Suprapubic skin (tissue), 3 donors: ENCODE results near the gene TBL1X.

Source experiments
- EP300 ChIP-seq: sonication (generic); formaldehyde crosslinking; IDR thresholded peaks from one replicate; pipeline ENCODE4 v1.6.1; 2017; ENCODE audit warnings: antibody characterized with exemption
- TF ChIP-seq, protein P1 (sequence below), 2 donors: fragments of 200-600 bp in 1 of 2; fragments of 450-650 bp in 1 of 2; sonication (generic) in 1 of 2; IDR thresholded peaks; one replicate each; pipeline ENCODE4 v1.5.1; 2016 to 2019; ENCODE audit warnings: antibody characterized with exemption in 2 of 2, mild to moderate bottlenecking in 1 of 2, moderate library complexity in 1 of 2

DNA sequence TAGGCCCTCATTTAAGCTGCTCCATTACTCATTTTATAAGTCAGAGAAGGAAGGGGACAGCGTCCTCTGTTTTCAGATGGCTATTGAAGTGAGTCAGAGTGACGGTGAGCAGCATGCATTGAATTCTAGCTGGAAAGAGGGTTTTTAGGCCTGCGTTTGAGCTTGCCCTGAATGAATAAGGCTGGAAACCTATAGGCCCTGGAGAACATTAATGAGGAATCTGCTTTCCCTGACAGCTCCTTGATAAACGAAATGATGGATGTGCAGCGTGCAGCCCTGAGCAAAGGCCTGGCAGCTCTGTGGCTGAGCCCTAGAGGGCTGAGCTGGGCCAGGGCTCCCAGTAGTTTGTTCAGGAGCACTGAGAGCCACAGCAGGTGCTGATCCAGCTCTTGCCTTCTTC, 33.4 kb downstream of the TBL1X start:
- TF ChIP-seq, protein P1, sequence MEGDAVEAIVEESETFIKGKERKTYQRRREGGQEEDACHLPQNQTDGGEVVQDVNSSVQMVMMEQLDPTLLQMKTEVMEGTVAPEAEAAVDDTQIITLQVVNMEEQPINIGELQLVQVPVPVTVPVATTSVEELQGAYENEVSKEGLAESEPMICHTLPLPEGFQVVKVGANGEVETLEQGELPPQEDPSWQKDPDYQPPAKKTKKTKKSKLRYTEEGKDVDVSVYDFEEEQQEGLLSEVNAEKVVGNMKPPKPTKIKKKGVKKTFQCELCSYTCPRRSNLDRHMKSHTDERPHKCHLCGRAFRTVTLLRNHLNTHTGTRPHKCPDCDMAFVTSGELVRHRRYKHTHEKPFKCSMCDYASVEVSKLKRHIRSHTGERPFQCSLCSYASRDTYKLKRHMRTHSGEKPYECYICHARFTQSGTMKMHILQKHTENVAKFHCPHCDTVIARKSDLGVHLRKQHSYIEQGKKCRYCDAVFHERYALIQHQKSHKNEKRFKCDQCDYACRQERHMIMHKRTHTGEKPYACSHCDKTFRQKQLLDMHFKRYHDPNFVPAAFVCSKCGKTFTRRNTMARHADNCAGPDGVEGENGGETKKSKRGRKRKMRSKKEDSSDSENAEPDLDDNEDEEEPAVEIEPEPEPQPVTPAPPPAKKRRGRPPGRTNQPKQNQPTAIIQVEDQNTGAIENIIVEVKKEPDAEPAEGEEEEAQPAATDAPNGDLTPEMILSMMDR (IDR thresholded peaks at IDR 0.05) = no peak
- TF ChIP-seq EP300 = no peak
